ENCODE data around the gene MEG3.

Gene MEG3

DNA sequence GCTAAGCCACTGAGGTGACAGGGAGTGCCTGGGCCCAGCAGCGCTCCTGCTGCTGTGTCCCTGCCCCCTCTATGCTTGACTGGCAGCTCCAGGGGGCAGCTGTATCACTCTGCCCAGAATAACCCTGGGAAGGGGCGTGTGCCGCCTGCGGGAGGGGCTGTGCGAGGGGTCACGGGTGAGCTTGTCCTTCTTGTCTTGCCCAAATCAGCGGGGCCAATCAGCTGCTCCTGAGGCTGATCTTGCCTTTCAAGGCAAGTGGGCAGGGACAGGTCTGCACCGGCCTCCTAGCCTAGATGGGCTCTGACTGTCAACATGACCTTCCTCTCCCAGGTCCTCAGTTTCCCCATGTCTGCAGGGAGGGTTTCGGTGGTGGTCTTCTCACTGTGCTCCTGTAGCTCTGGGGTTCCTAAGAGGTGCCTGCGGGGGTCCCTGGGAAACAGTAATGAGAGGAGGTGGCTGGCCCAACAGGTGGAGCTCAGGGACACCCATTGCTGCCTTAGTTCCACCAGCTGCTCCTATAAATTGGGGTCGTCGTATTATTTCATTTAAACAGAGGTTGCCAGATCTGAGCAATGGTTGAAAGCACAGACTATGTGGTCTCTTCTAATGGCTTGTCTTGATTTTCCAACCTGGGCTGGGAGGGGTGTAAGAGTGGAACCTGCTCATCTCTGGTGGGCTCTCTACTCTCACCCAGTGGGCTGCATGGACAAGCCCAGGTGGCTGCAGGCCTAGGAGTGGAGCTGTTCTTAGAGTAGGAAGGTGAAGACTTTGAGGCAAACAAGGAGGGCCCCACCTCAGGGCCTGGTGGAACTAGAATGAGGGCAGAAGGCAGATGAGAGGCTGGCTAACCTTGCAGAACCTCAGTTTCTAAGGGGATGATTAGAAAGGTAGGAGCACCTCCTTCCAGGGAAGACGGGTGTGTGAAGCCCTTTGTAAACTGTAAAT lies 65.9 kb downstream of the MEG3 start:
- in situ Hi-C loops (cut with HindIII; ENCODE audit: low sequenced_read_pairs) = no loop called here

DNA sequence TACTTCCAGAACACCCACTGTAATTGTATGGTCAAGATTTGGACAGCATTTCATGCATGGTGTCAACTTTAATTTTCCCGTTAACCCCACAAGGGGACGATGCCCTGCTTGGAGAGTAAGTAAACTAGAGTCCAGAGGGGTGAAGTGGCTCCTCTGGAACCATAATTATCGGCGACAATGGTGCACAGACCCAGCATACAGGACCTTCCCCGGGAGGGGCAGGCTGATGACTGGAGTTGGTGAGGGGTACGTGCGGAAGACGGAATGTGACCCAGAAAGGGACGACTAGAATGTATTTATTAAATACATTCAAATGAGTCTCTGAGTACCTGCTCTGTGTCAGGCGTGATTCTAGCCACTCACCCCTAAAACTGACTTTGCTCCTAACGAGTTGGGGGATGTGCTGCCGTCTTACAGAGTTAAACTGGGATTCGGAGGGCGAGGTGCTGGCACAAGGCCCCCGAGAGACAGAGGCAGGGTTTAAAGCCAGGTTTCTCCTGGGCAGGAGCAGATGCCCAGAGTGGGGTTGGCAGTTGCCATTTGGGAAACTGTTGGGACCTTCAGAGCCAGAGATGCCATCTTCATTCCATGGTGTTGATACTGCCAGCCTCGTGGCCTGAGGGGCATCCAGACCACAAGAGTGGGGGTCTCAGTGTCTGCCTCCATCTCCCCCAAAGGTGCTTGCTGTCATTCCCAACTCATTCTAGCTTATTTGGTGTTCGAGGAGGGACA lies 66.7 kb downstream of the MEG3 start:
- in situ Hi-C loops (cut with HindIII; ENCODE audit: low sequenced_read_pairs) = no loop called here

DNA sequence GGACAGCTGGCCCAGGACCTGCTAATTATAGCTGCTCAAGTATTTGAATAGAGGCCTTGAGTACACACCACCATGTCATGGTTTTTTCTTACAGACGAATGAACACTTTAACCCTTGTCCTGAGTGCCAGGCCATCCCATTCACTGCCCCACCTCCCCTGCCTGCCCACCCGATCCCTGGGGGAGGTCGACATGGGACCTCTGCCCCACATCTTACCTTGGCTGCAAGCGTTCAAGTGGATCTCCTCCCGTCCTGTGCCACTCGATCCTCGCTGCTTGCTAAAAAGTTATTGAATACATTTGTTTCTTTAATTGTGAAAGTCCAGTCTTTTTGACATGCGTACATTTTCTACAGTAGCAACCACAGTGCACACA lies 67.3 kb downstream of the MEG3 start:
- in situ Hi-C loops (cut with HindIII; ENCODE audit: low sequenced_read_pairs) = no loop called here

DNA sequence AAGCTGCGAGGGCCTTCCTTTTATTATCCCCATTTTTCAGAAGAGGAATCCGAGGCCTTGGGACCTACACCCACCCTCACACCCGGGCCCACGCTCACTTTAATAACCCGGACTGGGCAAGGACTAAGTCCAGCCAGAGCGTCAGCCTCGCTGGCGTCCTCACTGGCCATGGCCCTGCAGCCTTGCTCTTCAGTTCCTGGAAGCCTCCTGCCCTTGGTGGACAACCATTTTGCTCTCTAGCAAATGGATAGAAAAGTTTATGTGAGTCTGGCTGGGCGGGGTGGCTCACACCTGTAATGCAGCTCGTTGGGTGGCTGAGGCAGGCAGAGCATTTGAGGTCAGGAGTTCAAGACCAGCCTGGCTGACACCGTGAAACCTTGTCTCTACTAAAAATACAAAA lies 67.8 kb downstream of the MEG3 start:
- in situ Hi-C loops (cut with HindIII; ENCODE audit: low sequenced_read_pairs) = no loop called here

DNA sequence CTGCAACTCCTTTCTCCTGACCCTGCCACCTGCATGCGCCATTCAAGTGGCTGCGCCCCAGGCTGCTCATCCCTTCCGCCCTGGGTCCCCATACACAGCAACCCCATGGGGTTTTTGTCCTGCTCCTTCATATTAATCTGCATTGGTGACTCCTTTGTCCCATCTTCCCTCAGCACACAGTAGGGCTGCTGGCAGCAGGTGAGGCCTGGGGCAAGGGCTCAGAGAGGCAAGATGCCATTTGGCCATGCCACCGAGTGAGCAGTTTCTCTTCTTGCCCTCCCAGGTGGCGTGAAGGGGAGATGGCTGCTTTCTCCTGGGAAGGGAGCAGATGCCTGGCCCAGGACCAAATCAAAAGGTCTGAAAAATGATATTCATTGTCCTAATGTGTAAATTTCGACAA lies 68.5 kb downstream of the MEG3 start:
- in situ Hi-C loops (cut with HindIII; ENCODE audit: low sequenced_read_pairs) = no loop called here

DNA sequence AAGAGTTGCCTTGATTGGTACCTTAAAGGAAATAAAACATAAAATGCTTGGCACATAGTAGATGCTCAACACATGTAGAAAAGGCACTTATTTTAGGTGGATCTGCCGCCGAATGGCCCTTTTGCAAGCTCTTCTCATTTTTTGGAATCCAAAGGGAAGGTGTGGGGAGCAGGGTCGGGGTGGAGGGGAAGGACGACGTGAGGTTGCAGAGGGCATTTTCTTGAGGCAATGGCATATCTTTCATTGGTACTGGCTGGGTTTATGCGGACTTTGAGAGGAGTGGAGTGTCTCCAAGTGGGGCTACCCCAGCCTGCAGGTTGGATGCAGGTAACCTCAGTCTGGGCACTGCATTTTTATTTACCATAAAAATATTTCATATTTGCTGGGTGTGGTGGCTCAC lies 69.5 kb downstream of the MEG3 start:
- in situ Hi-C loops (cut with HindIII; ENCODE audit: low sequenced_read_pairs) = no loop called here

DNA sequence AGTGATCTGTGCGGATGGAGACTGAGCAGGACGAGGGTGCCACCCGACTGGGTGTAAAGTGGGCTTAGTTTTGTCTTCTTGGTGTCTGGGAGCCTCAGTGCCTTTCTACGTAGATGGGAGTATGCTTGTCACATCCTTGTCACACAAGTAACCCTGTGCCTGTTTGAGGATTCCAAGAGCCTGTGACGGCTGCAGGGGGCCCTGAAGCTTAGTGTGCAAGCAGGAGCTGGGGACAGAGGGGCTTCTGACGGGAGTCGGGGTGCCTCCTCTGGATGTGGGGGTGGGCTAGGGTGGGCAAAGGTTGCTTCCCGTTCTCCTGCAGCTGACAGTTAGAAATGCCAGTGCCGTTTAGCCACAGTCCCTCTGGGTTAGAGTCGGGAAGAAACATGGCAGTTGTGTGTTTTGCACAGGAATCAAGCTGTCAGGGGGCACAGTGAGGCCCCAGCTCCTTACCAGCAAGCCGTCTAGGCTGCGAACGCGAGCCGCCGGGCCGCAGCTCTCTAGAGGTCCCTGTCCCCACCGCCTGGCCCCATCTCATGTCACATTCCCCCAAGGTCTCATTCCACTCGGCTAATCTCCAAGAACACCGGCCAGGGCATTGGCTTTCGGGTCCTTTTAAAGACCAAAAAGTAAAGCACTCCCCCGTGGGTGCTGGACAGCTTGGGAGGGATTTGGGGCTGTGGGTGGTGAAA lies 70.6 kb downstream of the MEG3 start:
- in situ Hi-C loops (cut with HindIII; ENCODE audit: low sequenced_read_pairs) = no loop called here

DNA sequence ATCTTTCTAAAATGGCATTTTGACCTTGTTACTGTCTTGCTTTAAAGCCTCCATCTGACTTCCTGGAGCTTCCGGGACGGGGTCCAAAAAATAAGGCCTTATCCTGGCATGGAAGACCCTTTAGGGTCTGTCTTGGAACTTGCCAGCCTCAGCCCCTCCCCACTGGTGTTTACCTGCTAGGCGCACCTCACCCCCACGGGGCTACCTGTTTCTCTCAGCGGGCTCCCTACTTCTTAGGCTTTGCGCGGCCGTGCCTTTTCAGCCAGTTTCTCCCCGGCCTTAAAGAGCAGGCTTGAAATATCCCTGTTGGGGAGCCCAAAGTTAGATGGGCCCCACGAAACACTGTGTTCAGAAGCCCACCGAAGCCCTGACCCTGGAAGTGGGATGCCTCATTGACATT lies 72.5 kb downstream of the MEG3 start:
- in situ Hi-C loops (cut with HindIII; ENCODE audit: low sequenced_read_pairs) = no loop called here

DNA sequence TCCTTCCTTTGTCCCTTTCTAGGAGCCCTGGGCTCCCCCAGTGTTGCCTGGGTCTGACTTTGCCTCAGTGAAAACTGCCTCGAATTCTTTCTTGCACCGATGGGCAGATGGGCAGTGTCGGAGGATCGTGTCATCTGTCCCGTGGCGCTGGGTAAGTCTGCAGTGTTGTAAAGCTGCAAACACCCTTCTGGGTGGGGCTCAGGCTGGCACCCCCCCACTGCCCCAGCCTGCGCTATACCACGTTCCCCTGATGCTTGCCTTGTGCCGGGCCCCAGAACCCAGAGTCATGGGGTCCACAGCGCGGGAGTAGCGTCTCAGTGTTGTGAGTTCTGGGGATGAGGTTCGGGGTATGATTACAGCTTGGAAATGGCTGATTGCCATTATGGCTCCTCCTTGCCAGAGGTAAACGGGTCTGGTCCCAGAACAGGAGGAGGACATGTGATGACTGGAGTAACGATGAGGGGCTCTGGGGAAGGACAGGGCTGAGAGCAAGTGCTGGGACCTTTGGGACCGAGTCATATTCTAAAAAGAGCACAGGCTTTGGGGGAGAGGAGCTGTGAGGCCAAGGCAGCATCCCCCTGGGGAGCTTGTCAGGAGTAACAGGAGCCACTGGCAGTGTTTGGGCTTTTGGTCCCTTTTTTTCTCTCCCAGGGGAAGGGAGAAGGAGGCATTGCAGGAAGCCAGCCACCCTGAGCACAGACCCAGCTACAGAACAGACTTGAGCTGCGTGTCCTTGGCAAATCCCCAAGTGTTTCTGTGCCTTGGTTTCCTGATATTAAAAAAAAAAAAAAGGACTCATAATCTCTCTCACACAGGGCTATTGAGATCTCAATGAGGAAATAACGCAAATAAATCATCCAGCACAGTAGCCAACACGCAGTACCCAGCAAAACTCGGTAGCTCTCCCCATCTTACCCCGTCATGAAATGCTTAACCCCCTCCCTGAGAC lies 73.3 kb downstream of the MEG3 start:
- in situ Hi-C loops (cut with HindIII; ENCODE audit: low sequenced_read_pairs) = no loop called here

DNA sequence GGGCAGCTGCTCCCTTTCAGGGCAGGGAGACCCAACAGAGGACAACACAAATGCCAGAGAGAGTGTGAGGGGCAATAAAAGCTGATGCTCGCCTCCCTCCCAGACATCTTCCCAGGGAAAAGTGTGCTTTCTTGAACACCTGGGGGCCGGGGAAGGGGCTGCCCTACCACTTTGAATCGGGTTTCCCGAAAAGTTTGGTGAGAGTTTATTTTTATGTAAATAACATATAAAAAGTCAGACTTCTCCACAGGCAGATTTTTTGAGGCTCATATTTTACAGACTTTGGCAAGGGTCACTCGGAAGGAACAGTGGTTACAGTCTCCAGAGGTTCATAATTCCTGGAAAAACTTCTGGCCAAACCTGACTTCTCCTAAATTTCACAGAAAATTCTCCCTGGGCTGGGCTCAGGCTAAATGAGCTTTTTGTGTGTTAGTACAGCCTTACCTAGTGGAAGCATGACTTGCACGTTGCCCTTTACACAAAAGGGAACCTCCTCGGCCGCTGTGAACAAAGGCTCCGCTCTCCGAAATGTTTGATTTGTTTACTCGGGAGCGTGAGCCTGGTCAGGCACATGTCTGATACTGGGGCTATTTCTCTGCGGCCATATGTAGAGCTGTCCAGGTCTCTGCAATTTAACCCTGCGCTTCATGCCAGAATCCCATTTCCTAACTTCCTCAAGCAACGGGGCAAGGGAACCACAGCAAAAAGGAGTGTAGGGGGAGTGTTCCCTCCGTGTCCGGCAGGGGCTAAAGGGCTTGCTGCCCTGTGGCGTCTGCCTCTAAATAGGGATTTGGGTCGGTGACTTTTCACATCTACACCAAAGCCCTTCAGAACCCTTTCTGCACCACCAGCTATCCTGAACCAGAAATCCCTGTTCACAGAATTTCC lies 74.2 kb downstream of the MEG3 start:
- in situ Hi-C loops (cut with HindIII; ENCODE audit: low sequenced_read_pairs) = no loop called here

DNA sequence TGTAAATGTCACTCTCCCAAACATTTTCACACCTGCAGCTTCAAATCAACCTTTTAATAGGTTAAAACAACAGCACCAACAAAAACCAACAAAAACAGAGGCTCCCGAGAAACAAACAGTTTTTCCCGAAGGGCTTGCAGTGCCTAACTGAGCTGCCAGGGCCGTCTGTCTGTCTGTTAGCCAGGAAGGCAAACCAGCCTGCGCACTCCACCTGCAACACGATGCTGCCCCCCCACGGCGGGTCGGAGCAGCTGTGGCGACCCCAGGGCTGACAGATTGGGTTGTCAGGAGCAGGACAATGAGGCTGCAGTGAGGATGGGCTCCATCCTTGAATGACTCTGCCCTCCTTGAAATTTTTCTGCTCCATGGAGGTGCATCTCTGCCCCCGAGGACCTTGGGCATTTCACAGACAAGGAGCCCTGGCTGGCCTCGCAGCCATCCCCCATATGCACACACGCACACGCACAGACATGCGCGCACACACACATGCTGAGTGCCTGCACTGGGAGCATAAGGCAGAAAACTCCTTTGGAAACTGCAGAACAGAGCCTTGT lies 75.0 kb downstream of the MEG3 start:
- in situ Hi-C loops (cut with HindIII; ENCODE audit: low sequenced_read_pairs) = no loop called here

DNA sequence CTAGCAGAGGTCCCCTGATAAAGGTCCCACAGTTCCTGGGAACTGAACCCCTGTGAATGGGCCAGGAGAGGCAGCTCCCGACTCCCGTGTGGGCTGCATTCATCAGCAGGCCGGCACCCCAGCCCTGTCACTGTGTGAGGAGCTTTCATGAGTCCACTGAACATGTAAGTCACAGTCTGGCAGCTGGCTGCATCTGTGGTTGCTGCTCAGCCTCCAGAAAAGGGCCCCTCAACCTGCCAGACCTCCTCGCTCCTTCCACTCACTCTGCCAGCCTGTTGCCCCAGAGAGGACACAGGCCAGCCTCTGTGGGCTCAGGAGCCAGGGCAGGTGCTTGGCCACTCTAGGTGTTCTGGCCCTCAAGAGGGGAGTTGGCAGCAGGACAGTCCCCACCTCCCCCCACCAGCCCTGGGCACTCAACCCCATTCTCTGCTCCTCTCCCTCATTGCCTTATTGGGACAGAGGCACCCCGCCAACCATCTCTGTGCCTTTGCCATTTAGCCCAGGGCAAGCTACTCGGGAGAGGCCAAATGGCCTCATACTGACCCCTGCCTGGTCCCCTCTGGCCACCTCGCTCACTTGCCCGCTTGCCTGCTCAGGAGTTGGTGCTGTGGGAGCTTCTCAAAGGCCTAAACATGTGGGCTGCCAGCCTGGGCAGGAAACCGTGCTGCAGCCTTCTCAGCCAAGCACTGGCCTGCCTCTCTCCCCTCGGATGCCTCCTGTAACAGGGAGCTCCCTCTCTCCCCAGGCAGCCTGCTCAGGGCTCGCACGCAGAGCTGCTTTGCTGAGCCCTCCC lies 75.7 kb downstream of the MEG3 start:
- in situ Hi-C loops (cut with HindIII; ENCODE audit: low sequenced_read_pairs) = no loop called here

DNA sequence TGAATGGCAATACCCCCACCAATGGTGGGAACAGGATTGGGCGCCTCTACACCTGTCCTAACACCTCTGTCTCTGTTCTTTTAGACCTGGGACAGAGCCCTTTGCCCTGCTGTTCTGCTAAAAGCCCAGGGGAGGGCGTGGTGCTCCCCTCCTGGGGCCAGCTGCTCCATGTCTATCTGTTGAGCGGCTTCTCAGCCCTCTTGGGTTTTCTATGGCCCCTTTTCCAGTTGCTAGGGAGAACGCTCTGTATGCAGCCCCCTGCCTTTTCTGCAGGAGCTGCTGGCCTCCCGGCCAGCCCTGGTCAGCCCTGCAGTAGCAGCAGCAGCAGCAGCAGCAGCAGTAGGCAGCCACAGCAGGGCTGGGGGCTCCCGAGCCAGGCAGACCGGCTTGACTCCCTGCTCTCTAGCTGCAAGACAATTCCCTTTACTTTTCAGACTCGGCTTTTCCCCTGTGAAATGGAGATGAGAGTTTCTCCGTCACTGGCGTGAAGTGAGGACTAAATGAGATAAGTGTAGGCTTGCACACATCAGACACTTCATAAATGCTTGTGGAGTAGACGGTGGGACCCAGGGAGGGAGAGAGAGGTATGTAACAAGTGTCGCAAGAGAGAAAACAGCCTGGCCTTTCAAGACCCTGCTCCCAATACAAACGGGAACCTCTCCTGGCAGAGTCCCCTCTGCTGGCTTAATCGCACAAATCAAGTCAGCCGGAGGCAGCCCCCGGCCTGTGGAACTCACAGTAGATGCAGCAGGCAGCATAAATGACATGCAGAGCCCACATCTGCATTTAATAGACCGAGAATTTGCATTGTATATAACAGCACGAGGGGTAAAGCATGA lies 76.6 kb downstream of the MEG3 start:
- in situ Hi-C loops (cut with HindIII; ENCODE audit: low sequenced_read_pairs) = no loop called here

DNA sequence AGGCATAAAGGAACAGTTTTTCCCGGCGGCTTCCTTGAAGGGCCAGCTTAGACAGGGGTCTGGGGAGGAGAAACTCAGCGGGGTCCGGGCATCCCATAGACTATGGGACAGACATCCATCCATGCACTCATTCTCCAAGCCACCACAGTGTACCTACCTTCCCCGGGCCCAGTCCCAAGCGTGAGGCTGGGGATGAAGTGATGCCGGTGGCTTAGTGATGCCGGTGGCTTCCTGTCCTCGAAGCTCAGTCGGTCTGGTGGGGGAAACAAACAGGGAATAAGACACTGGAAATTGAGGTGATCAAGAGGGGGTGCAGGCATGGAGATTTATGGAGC lies 77.2 kb downstream of the MEG3 start:
- in situ Hi-C loops (cut with HindIII; ENCODE audit: low sequenced_read_pairs) = no loop called here

DNA sequence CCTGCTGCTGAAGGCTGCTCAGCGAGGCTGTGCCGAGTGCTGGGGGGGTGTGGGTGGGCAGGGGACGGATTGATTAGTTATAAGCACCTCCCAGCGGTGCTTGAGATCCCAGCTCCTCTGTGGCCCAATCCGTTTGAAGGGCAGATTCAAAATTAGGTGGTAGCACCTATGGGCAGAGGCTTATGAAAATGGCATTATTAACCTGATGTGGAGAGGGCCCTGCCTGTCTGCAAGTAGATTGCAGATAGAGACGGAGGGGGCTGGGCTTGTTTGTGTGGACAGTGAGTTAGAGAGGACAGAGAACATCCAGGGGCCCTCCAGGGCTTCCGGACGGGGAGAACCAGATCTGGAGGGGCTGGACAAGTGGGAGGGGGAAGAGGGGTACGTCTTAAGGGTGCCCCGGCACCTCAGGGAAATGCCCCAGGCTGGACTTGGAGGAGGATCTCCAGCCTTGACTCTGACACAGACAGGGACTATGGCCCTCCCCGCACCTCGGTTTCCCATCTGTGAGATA lies 77.8 kb downstream of the MEG3 start, which contains the start of gene RTL1:
TSS of gene RTL1 (minus strand) at position 51 of the 514 bp plus-strand sequence. CDS start 18,934 bp downstream, outside the sequence.
- in situ Hi-C loops (cut with HindIII; ENCODE audit: low sequenced_read_pairs) = no loop called here

DNA sequence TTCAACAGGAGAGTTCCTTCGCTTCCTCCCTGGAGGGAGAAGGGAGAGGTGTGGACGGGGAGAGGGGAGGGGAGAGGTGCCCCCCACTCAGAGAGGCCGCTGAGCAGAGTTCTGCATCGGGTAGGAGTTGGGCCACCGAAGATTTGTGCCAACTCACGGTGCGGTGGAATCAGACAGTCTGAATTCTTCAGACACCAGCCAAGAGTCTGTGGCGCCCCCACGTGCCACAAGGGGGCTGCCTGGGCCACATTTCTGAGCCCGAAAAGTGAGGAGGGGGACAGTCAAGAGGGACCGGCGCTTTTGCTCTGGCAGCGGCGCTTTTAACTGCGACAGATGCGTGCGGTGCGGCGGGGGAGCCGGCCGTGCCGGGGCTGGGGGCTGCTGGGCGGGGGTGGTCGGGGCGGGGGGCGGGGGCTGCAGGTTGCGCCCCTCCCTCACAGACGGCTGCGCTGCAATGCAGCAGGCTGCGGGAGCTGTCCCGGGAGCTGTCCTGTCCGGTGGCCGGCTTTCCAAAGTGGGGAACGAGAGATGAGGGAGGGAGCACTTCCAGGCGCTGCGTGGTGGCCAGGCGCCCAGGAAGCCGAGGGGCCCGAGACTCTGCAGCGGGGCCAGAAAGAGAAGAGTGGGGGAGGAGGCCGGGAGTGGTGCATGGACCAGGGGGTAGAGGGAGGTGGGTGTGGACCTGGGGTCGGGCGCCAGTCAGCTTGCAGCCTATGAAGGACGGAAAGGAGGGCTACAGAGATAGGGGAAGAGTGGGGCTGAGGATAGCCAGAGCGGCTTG lies 78.6 kb downstream of the MEG3 start:
- in situ Hi-C loops (cut with HindIII; ENCODE audit: low sequenced_read_pairs) = no loop called here

DNA sequence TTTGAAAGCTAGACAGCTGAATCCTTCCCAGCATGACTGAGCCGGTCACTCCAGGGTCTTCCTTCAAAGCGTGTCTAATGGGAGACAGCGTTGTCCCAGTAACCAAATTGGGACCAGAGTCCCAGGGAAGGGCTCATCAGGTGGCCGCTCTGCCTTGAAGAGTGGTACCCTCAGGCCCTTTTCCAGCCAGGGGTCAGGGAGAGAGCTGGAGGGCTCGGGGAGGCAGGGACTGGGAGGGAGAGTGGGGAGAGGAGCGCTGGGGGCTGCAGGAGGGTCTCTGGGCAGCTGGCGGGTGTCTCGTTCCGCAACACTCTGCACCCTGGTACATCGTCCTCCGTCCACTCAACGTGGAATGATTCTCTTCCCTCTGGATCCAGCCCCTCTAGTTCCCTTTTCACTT lies 79.2 kb downstream of the MEG3 start:
- in situ Hi-C loops (cut with HindIII; ENCODE audit: low sequenced_read_pairs) = no loop called here

Data from endothelial cell of hepatic sinusoid (primary cell).